Measurements from ENCODE around the gene RNF19B. TPM values are rescaled to one million over a fixed set of nuclear protein-coding genes. Genes with fewer than 3 reads are reported as not detected.

The RNF19B gene
- total RNA-seq, 4 donors from 2014 or later = 15.0 to 38.8 (median 29.2) TPM

- no peak for DNase-seq (ENCODE audit: low spot score)
- no peak for TF ChIP-seq CTCF (IDR thresholded peaks at IDR 0.05)
- no peak for ATAC-seq (ENCODE audit: low FRiP score)
Measured at GRCh38 chr1:32947669-32948389, 16.8 kb downstream of the RNF19B start.

- DNase-seq (ENCODE audit: low spot score) = no peak
Measured at GRCh38 chr1:32946413-32946812, 18.2 kb downstream of the RNF19B start.

GRCh38 chr1:32944180-32944579 is 20.4 kb downstream of the RNF19B start:
- no peak for TF ChIP-seq CTCF (IDR thresholded peaks at IDR 0.05)
- no peak for ATAC-seq (ENCODE audit: low FRiP score)
- DNase-seq (ENCODE audit: low spot score) = no peak

More at GRCh38 chr1:32946413-32946812, 18.2 kb downstream of the RNF19B start:
- no peak for TF ChIP-seq CTCF (IDR thresholded peaks at IDR 0.05)
- ATAC-seq (ENCODE audit: low FRiP score) = no peak

GRCh38 chr1:32939655-32940371 is 24.8 kb downstream of the RNF19B start:
- peak; percentile 48 for DNase-seq (ENCODE audit: low spot score)

GRCh38 chr1:32937061-32937460 is 27.5 kb downstream of the RNF19B start:
- no peak for TF ChIP-seq CTCF (IDR thresholded peaks at IDR 0.05)
- ATAC-seq (ENCODE audit: low FRiP score) = no peak

More at GRCh38 chr1:32939655-32940371, 24.8 kb downstream of the RNF19B start:
- ATAC-seq (ENCODE audit: low FRiP score) = peak; percentile 82
- TF ChIP-seq CTCF (IDR thresholded peaks at IDR 0.05) = no peak

GRCh38 chr1:32934535-32934934 is 30.1 kb downstream of the RNF19B start:
- TF ChIP-seq CTCF (IDR thresholded peaks at IDR 0.05) = no peak
- DNase-seq (ENCODE audit: low spot score) (no peak), ATAC-seq (ENCODE audit: low FRiP score) (no peak)

More at GRCh38 chr1:32937061-32937460, 27.5 kb downstream of the RNF19B start:
- no peak for DNase-seq (ENCODE audit: low spot score)
